Measurements from ENCODE around the gene C3orf62.
"Not testable (repeated sequence)": the region's sequence is repeated elsewhere in the genome, so short reads cannot be mapped to it uniquely, and the experiment has no call there.

C3orf62 gene

DNA sequence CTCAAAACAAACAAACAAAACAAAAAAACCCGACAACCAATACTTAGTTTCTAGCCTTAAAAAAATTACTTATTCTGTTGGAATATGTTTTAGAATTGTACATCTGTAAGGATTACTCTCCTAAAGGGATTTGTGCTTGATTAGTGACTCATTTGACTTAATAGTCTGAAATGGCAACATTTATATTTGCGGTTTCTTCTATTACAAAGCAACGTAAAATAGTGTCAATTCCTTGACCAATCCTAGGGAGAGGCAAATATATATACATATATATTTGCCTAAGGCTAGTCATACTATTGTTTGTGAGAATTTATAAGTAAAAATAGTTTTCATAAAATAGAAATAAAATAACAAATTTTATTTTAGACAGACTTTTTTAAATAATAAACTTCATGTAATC, 39.7 kb downstream of the C3orf62 start:
- Histone ChIP-seq H3K27me3 (ENCODE audit: insufficient read depth, low read depth, severe bottlenecking) (no peaks in the 10 kb centered on the region), H3K9me3 (ENCODE audit: severe bottlenecking) (peaks cover 29% of the 10 kb centered on the region), H3K27ac (no peak overlapping the region), H3K4me3 (ENCODE audit: low read depth, low read length) (no peak overlapping the region), H3K36me3 (no peaks in the 10 kb centered on the region)
- no peak for DNase-seq
- TF ChIP-seq, protein P1, sequence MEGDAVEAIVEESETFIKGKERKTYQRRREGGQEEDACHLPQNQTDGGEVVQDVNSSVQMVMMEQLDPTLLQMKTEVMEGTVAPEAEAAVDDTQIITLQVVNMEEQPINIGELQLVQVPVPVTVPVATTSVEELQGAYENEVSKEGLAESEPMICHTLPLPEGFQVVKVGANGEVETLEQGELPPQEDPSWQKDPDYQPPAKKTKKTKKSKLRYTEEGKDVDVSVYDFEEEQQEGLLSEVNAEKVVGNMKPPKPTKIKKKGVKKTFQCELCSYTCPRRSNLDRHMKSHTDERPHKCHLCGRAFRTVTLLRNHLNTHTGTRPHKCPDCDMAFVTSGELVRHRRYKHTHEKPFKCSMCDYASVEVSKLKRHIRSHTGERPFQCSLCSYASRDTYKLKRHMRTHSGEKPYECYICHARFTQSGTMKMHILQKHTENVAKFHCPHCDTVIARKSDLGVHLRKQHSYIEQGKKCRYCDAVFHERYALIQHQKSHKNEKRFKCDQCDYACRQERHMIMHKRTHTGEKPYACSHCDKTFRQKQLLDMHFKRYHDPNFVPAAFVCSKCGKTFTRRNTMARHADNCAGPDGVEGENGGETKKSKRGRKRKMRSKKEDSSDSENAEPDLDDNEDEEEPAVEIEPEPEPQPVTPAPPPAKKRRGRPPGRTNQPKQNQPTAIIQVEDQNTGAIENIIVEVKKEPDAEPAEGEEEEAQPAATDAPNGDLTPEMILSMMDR (IDR thresholded peaks at IDR 0.05; ENCODE audit: low read depth, low read length): no peak

DNA sequence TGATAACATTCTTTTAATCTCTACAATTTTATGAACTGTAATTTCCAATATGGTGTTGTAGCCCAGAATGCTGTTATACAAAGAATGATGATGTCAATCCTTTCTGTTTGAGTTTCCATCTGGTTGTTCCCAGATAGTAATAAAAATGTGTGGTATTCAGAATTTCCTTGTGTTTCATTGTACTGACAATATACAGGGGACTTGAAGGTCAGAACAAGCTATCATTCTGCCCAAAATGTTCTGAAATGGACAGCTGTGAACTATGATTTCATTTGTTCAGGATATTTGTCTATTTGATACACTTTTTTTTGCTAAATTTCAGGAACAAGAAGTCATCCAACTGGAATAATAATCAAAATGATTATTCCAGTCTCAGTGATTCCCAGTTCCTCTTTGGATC, 40.8 kb downstream of the C3orf62 start:
- DNase-seq: no peak
- H3K9me3 ChIP-seq (ENCODE audit: severe bottlenecking): peaks cover 29% of the 10 kb centered on the region
- TF ChIP-seq, protein P1 (IDR thresholded peaks at IDR 0.05; ENCODE audit: low read depth, low read length): no peak
- no peaks in the 10 kb centered on the region for H3K36me3 ChIP-seq
- no peaks in the 10 kb centered on the region for H3K27me3 ChIP-seq (ENCODE audit: insufficient read depth, low read depth, severe bottlenecking)
- no peak overlapping the region for H3K27ac ChIP-seq
- H3K4me3 ChIP-seq (ENCODE audit: low read depth, low read length): no peak overlapping the region

DNA sequence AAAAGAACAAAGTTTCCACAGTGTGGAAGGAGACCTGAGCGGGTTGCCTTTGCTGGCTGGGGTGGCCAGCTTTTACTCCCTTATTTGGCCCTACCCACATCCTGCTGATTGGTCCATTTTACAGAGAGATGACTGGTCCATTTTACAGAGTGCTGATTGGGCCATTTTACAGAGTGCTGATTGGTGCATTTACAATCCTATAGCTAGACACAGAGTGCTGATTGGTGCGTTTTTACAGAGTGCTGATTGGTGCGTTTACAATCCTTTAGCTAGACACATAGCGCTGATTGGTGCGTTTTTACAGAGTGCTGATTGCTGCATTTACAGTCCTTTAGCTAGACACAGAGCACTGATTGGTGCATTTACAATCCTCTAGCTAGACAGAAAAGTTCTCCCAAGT, 48.2 kb downstream of the C3orf62 start:
- H3K9me3 ChIP-seq (ENCODE audit: severe bottlenecking): peaks cover 34% of the 10 kb centered on the region

DNA sequence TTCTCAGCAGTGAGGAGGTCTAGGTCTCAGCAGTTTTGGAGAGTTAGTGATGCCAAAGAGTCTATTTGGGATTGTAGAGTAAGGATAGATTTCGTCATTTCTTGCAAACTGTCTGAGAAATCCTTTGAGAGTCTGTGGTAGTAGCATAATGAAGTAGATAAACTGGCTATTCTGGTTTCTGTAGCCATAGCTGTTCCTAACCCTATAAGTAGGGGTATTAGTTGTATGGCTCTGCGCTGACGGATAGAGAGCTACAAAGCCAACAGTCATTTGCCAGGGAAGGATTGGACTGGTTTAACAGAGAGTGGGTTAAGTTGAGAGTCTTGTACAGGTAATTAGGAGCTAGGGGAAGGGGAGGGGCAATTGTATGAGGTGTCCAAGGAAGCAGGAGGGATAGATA, 55.0 kb downstream of the C3orf62 start:
- Histone ChIP-seq H3K36me3 (no peaks in the 10 kb centered on the region), H3K4me3 (ENCODE audit: low read depth, low read length) (no peak overlapping the region), H3K9me3 (ENCODE audit: severe bottlenecking) (peaks cover 13% of the 10 kb centered on the region), H3K27me3 (ENCODE audit: insufficient read depth, low read depth, severe bottlenecking) (no peaks in the 10 kb centered on the region), H3K27ac (no peak overlapping the region)
- no peak for DNase-seq
- TF ChIP-seq, protein P1 (IDR thresholded peaks at IDR 0.05; ENCODE audit: low read depth, low read length): no peak

More for the DNA sequence above, 48.2 kb downstream of the C3orf62 start:
- not testable (repeated sequence) for H3K4me3 ChIP-seq (ENCODE audit: low read depth, low read length); H3K27ac ChIP-seq; DNase-seq; H3K36me3 ChIP-seq; H3K27me3 ChIP-seq (ENCODE audit: insufficient read depth, low read depth, severe bottlenecking)

DNA sequence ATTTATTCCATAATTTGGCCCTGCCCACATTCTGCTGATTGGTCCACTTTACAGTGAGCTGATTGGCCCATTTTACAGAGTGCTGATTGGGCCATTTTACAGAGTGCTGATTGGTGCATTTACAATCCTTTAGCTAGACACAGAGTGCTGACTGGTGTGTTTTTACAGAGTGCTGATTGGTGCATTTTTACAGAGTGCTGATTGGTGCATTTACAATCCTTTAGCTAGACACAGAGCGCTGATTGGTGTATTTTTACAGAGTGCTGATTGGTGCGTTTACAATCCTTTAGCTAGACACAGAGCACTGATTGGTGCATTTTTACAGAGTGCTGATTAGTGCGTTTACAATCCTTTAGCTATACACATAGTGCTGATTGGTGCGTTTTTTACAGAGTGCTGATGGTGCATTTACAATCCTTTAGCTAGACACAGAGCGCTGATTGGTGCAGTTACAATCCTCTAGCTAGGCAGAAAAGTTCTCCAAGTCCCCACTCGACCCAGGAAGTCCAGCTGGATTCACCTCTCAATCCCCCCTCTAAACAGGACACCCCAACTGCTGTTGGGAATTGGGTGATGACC, 56.0 kb downstream of the C3orf62 start:
- not testable (repeated sequence) for H3K27me3 ChIP-seq (ENCODE audit: insufficient read depth, low read depth, severe bottlenecking); H3K36me3 ChIP-seq; H3K4me3 ChIP-seq (ENCODE audit: low read depth, low read length); DNase-seq; H3K27ac ChIP-seq
- peaks cover 13% of the 10 kb centered on the region for H3K9me3 ChIP-seq (ENCODE audit: severe bottlenecking)

DNA sequence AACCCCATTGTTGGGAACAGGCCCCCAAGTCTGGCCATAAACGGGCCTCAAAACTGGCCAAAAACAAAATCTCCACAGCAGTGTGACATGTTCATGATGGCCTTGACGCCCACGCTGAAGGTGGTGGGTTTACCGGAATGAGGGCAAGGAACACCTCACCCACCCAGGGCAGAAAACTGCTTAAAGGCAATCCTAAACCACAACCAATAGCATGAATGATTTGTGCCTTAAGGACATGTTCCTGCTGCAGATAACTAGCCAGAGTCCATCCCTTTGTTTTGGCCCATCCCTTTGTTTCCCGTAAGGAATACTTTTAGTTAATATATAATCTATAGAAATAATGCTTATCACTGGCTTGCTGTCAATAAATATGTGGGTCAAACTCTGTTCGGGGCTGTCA, 57.9 kb downstream of the C3orf62 start:
- H3K4me3 ChIP-seq (ENCODE audit: low read depth, low read length): no peak overlapping the region

More for the DNA sequence above, 57.9 kb downstream of the C3orf62 start:
- Histone ChIP-seq H3K9me3 (ENCODE audit: severe bottlenecking) (peaks cover 14% of the 10 kb centered on the region), H3K27ac (no peak overlapping the region; the same call in 1 of the 2 replicates), H3K27me3 (ENCODE audit: insufficient read depth, low read depth, severe bottlenecking) (no peaks in the 10 kb centered on the region), H3K36me3 (no peaks in the 10 kb centered on the region)
- TF ChIP-seq, protein P1 (IDR thresholded peaks at IDR 0.05; ENCODE audit: low read depth, low read length): no peak
- no peak for DNase-seq
